Measurements from ENCODE around the gene ISL2.

GRCh38 chr15:76324066-76324465 lies 12.5 kb upstream of the ISL2 start:
- TF ChIP-seq BHLHE40 (IDR thresholded peaks at IDR 0.05; ENCODE audit: low read depth, low read length) (no peak), CTCF (conservative IDR thresholded peaks at IDR 0.05; ENCODE audit: low read depth, low read length) (no peak), FOS (IDR thresholded peaks at IDR 0.05; ENCODE audit: low read depth, low read length) (no peak), ELK1 (IDR thresholded peaks at IDR 0.05; ENCODE audit: borderline replicate concordance, low read depth, low read length) (no peak), MAFK (IDR thresholded peaks at IDR 0.05; ENCODE audit: low read depth, low read length) (no peak)
